Measurements from ENCODE around the gene ZRANB1. TPM values are rescaled to one million over a fixed set of nuclear protein-coding genes. Genes with fewer than 3 reads are reported as not detected.

ZRANB1 gene
- total and polyA plus RNA-seq, 2 donors from 2014 or later, result 8.9 to 17.5 TPM

DNA sequence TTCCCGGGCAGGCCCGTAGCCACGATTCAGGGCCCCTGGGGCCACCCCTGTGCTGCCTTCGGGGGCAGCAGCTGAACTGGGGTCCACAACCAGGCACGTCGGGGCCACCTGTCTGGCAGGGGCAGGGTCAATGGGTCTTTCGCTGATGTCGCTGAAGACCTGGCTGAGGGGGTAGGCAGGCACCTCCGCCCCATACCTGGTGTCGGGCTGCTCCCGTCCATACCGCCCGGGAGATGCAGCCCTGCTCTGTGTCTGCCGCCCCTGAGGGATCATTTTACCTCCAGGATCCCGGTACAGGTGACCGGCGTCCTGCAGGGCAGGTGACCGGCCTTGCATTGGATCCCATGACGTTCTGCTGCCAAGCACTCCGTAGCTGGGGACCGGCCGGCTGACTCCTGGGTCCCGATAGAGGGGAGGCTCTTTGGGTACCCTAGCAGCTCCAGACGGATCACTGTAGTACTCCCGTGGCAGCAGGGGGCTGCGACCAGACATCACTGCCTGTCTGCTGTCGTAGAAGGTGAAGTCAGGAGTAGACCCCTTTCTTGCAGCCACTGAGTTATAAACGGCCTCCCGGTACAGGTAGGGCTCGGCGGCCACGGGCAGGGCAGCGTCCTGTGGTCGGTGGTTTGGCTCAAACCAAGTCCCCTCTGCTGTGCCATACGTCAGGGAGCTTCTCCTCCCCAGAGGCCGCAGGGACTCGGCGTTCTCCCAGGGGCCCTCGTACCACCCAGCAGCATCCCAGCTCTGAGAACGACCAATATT is 85.2 kb downstream of the ZRANB1 start:
- Histone ChIP-seq H3K9me3 (ENCODE audit: control insufficient read depth in 2 of 3, insufficient read depth in 1 of 3, low read length in 3 of 3) (no peaks in the 10 kb centered on the region), H3K4me1 (ENCODE audit: control insufficient read depth in 2 of 3, insufficient read depth in 2 of 3, low read depth in 1 of 3, low read length in 3 of 3) (peaks cover 0 to 27% (median 12%) of the 10 kb centered on the region in 3 donors), H3K27me3 (ENCODE audit: control insufficient read depth, insufficient read depth, low read length) (no peaks in the 10 kb centered on the region), H3K4me3 (ENCODE audit: low read length in 3 of 3) (no peak overlapping the region), H3K27ac (ENCODE audit: low read depth in 2 of 2, low read length in 2 of 2) (no peak overlapping the region), H3K9ac (ENCODE audit: low read length in 3 of 3) (no peak overlapping the region), H3K36me3 (ENCODE audit: control insufficient read depth in 2 of 3, insufficient read depth in 3 of 3, low read length in 3 of 3) (peaks cover 0 to 4% (median 0%) of the 10 kb centered on the region in 3 donors)
- TF ChIP-seq, protein P1, sequence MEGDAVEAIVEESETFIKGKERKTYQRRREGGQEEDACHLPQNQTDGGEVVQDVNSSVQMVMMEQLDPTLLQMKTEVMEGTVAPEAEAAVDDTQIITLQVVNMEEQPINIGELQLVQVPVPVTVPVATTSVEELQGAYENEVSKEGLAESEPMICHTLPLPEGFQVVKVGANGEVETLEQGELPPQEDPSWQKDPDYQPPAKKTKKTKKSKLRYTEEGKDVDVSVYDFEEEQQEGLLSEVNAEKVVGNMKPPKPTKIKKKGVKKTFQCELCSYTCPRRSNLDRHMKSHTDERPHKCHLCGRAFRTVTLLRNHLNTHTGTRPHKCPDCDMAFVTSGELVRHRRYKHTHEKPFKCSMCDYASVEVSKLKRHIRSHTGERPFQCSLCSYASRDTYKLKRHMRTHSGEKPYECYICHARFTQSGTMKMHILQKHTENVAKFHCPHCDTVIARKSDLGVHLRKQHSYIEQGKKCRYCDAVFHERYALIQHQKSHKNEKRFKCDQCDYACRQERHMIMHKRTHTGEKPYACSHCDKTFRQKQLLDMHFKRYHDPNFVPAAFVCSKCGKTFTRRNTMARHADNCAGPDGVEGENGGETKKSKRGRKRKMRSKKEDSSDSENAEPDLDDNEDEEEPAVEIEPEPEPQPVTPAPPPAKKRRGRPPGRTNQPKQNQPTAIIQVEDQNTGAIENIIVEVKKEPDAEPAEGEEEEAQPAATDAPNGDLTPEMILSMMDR (IDR thresholded peaks at IDR 0.05; ENCODE audit: borderline replicate concordance, extremely low read depth, insufficient read depth), result no peak
- no peak for FAIRE-seq
- peak in 1 of 5 donors; percentile 69 for DNase-seq
- intact Hi-C loops (cut with DNase I), result no loop called here

DNA sequence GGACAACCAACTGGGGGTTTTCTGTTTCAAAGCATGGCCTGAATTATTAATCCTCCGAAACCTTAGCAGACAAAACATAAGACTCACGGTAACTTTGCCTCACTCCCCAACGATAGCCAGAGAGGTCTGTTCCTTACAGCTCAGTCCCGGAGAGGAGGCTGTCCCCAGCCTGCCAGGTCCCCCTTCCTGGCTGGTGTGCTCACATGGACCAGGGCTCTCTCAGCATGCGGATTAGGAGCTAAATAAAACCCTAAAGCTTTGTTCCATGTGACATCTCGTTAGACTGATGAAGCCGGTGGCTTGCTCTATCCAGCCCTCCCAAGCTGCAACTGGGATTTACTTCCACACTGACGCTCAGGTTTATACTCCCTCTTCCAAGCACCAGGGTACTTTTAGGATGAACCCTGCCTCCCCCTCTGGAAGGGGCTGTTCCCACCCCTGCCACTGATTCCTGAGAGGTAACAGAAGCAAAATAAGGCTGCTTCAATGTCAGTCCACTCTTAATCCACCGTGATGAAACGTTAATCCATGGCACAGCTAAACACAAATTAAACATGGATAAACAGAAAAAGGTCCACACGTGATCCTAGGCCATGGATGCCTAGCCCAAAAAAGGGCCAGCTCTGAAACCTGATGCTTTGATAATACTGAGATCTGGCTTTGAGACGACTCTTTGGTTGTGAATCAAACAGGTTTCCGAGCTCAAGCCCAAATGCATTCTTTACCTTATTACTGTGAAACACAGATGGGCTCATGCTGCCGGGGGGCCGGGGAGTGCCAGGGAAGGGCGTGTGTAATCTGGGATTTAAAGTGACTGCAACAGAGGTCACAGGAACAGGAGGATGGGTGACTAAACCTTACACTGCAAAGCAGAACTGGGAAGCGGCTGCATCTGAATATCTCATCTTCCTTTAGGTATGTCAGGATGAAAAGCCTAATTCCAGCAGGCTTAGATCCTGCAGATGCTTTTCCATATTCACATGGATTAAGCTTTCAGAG is 86.2 kb downstream of the ZRANB1 start:
- FAIRE-seq, result no peak
- no peak overlapping the region for H3K4me3 ChIP-seq (ENCODE audit: low read length in 3 of 3)
- no peaks in the 10 kb centered on the region for H3K9me3 ChIP-seq (ENCODE audit: control insufficient read depth in 2 of 3, insufficient read depth in 1 of 3, low read length in 3 of 3)
- H3K9ac ChIP-seq (ENCODE audit: low read length in 3 of 3), result no peak overlapping the region
- TF ChIP-seq, protein P1 (IDR thresholded peaks at IDR 0.05; ENCODE audit: borderline replicate concordance, extremely low read depth, insufficient read depth), result no peak
- no peak overlapping the region for H3K27ac ChIP-seq (ENCODE audit: low read depth in 2 of 2, low read length in 2 of 2)
- DNase-seq, result no peak
- H3K4me1 ChIP-seq (ENCODE audit: control insufficient read depth in 2 of 3, insufficient read depth in 2 of 3, low read depth in 1 of 3, low read length in 3 of 3), result peaks cover 0 to 17% (median 6%) of the 10 kb centered on the region in 3 donors
- peaks cover 0 to 11% (median 2%) of the 10 kb centered on the region in 3 donors for H3K36me3 ChIP-seq (ENCODE audit: control insufficient read depth in 2 of 3, insufficient read depth in 3 of 3, low read length in 3 of 3)
- intact Hi-C loops (cut with DNase I), result no loop called here
- no peaks in the 10 kb centered on the region for H3K27me3 ChIP-seq (ENCODE audit: control insufficient read depth, insufficient read depth, low read length)

DNA sequence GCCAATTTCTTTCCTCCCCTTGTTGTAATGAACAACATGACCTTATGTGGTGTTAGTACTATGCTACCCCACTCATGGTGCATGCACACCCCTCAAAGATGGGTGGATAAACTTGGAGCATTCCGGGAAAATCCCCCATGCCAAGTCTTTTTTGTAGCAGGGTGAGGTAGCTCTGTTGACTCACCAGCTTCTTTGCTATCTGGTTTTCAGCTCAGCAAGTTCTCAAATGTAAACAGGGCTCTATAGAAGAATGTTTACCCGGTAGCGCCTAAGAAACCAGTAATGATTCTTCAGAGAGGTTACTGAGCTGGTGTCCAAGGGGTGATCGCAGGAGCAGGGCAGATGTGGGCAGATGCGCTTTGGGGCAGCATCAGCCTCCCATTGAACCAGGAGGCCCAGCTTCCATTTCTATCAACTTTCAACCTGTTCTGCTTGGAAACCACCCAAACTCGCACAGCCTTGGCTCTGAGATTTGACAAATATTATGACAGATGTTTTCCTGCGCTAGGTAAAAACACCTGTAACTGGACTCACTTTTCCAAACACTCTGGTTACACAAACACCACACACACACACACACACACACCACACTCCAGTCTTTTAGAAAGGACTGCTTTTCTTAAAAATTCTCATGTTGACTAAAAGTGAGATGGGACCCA is 87.8 kb downstream of the ZRANB1 start:
- no peak overlapping the region for H3K9ac ChIP-seq (ENCODE audit: low read length in 3 of 3)
- peaks cover 0 to 9% (median 0%) of the 10 kb centered on the region in 3 donors for H3K4me1 ChIP-seq (ENCODE audit: control insufficient read depth in 2 of 3, insufficient read depth in 2 of 3, low read depth in 1 of 3, low read length in 3 of 3)
- DNase-seq, result no peak
- peaks cover 2 to 15% (median 2%) of the 10 kb centered on the region in 3 donors for H3K36me3 ChIP-seq (ENCODE audit: control insufficient read depth in 2 of 3, insufficient read depth in 3 of 3, low read length in 3 of 3)
- intact Hi-C loops (cut with DNase I), result no loop called here
- H3K9me3 ChIP-seq (ENCODE audit: control insufficient read depth in 2 of 3, insufficient read depth in 1 of 3, low read length in 3 of 3), result no peaks in the 10 kb centered on the region
- H3K27ac ChIP-seq (ENCODE audit: low read depth in 2 of 2, low read length in 2 of 2), result no peak overlapping the region
- no peak overlapping the region for H3K4me3 ChIP-seq (ENCODE audit: low read length in 3 of 3)
- no peaks in the 10 kb centered on the region for H3K27me3 ChIP-seq (ENCODE audit: control insufficient read depth, insufficient read depth, low read length)
- TF ChIP-seq, protein P1 (IDR thresholded peaks at IDR 0.05; ENCODE audit: borderline replicate concordance, extremely low read depth, insufficient read depth), result no peak
- FAIRE-seq, result no peak
